Measurements from ENCODE around the gene METTL6.

- TF ChIP-seq, protein P1, sequence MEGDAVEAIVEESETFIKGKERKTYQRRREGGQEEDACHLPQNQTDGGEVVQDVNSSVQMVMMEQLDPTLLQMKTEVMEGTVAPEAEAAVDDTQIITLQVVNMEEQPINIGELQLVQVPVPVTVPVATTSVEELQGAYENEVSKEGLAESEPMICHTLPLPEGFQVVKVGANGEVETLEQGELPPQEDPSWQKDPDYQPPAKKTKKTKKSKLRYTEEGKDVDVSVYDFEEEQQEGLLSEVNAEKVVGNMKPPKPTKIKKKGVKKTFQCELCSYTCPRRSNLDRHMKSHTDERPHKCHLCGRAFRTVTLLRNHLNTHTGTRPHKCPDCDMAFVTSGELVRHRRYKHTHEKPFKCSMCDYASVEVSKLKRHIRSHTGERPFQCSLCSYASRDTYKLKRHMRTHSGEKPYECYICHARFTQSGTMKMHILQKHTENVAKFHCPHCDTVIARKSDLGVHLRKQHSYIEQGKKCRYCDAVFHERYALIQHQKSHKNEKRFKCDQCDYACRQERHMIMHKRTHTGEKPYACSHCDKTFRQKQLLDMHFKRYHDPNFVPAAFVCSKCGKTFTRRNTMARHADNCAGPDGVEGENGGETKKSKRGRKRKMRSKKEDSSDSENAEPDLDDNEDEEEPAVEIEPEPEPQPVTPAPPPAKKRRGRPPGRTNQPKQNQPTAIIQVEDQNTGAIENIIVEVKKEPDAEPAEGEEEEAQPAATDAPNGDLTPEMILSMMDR (IDR thresholded peaks at IDR 0.05) = peak; percentile 70 to 94 (median 83)
- TF ChIP-seq EP300 (IDR thresholded peaks at IDR 0.05) = peak; percentile 91 to 99
Measured at GRCh38 chr3:15377961-15378791, 49.2 kb downstream of the METTL6 start.
